Heart left ventricle (tissue), 16 donors: ENCODE measurements around the gene RDH14. TPM values are rescaled to one million over a fixed set of nuclear protein-coding genes. Genes with fewer than 3 reads are reported as not detected.

Source experiments
- ATAC-seq, 4 donors: fragments of 200-7000 bp; cut with Tn5 transposase; one replicate each; pipeline ENCODE4 v1.9.1; 2020 to 2022; ENCODE audit warnings: moderate library complexity in 4 of 4, mild to moderate bottlenecking in 3 of 4, moderate number of reproducible peaks in 1 of 4
- DNase-seq, 5 donors: peaks; one replicate each; pipeline ENCODE4 v3.0.0-alpha.2; 2020
- H3K27ac ChIP-seq, 12 donors: fragments of 200-600 bp; sonication (generic) in 4 of 12; one replicate each; pipeline versions ENCODE4 v1.5.0 to v1.8.0; 2016 to 2022; ENCODE audit warnings: mild to moderate bottlenecking in 2 of 12
- H3K27me3 ChIP-seq, 9 donors: fragments of 200-600 bp; sonication (generic) in 2 of 9; one replicate each; pipeline versions ENCODE4 v1.5.1 to v1.8.0; 2016 to 2022; ENCODE audit warnings: mild to moderate bottlenecking in 3 of 9
- H3K36me3 ChIP-seq, 9 donors: fragments of 200-600 bp; sonication (generic) in 2 of 9; one replicate each; pipeline versions ENCODE4 v1.5.0 to v1.8.0; 2018 to 2022; ENCODE audit warnings: mild to moderate bottlenecking in 2 of 9
- H3K4me1 ChIP-seq, 12 donors: fragments of 200-600 bp; sonication (generic) in 4 of 12; one replicate each; pipeline versions ENCODE4 v1.5.0 to v1.8.0; 2016 to 2022; ENCODE audit warnings: mild to moderate bottlenecking in 3 of 12
- H3K4me3 ChIP-seq, 12 donors: fragments of 200-600 bp; sonication (generic) in 4 of 12; one replicate each; pipeline versions ENCODE4 v1.5.0 to v1.8.0; 2017 to 2022; ENCODE audit warnings: mild to moderate bottlenecking in 9 of 12, moderate library complexity in 4 of 12
- H3K9me3 ChIP-seq, 12 donors: fragments of 200-600 bp; sonication (generic) in 4 of 12; one replicate each; pipeline versions ENCODE4 v1.5.0 to v1.8.0; 2016 to 2022; ENCODE audit warnings: mild to moderate bottlenecking in 1 of 12
- POLR2A ChIP-seq, 2 donors: fragments of 450-650 bp; IDR thresholded peaks; one replicate each; pipeline ENCODE4 v1.6.1; 2017; ENCODE audit warnings: antibody characterized with exemption in 2 of 2, mild to moderate bottlenecking in 2 of 2, moderate library complexity in 2 of 2
- WGBS, 4 donors: extraction: QIAGEN DNeasy Blood & Tissue Kit in 2 of 4; methylation state at CpG; one replicate each; pipeline versions ENCODE4 v1.1.5 to v1.1.7; 2013 to 2018; 5-methylcytosine and 5-hydroxymethylcytosine counted together
- intact Hi-C, 10 donors: fragments of 100-400 bp; cut with DNase I; formaldehyde crosslinking; loops; one replicate each; pipeline versions ENCODE4 v1.11.1 to v1.14.2; 2022
- polyA plus RNA-seq, 2 donors: library from polyadenylated mRNA; stranded (reverse); fragments of 200-250 nt; gene quantifications; one replicate each; pipeline ENCODE4 v1.2.3, GENCODE V29; 2013
- total RNA-seq, 9 donors: library from RNA; depleted of rRNA in 2 of 9; stranded (reverse); fragments of >200 nt in 2 of 9; fragmentation: NEBNext Ultra II Directional in 3 of 9; extraction: Animal tissue kit (Norgen Biotek cat#: 25700) in 3 of 9; gene quantifications; one replicate each; pipeline versions ENCODE4 v1.1.0 to v1.2.4, GENCODE V29; 2016 to 2023
- TF ChIP-seq, protein P1 (sequence below), 12 donors: fragments of 200-600 bp; sonication (generic) in 4 of 12; IDR thresholded peaks; one replicate each; pipeline versions ENCODE4 v1.5.0 to v1.8.0; 2018 to 2022; ENCODE audit warnings: antibody characterized with exemption in 12 of 12, mild to moderate bottlenecking in 5 of 12
- donor health status: ischemic (EF 13 %, LVEDD 7.1; RV severe dilation, severe dysfunction).
- donor health status: healthy with polysubstance abuse.
- donor health status: DM: no; HTN: yes; CAD: no.
- donor health status: DM: no; HTN: no; CAD: no.
- donor health status: ischemic (EF 25% LVEDD 6.9; RV normal size, moderate dysfunction).
- donor health status: ischemic (EF 25% LVEDD 5.7; RV mildly dilated, moderate dysfunction).
- donor health status: healthy.
- donor health status: DM: yes; HTN: yes; CAD: no.
- donor health status: ischemic (EF 35%, LVEDD 5.7; RV mildly dilated, moderate dysfunction).
- donor health status: nonischemic (EF 11% LVEDD 7.7; RV severe dilation, severe dysfunction).
- donor health status: DM: yes; HTN: yes; CAD: no.
- donor health status: PGD.
- donor health status: ischemic (EF 29% LVEDD 5.4; RV normal size, mild dysfunction).
- donor health status: nonischemic (EF 23%, LVEDD 6.1; RV moderate dilation, normal function).

RDH14 gene
- total and polyA plus RNA-seq, 11 donors = 33.9 to 70.7 (median 44.7) TPM

DNA sequence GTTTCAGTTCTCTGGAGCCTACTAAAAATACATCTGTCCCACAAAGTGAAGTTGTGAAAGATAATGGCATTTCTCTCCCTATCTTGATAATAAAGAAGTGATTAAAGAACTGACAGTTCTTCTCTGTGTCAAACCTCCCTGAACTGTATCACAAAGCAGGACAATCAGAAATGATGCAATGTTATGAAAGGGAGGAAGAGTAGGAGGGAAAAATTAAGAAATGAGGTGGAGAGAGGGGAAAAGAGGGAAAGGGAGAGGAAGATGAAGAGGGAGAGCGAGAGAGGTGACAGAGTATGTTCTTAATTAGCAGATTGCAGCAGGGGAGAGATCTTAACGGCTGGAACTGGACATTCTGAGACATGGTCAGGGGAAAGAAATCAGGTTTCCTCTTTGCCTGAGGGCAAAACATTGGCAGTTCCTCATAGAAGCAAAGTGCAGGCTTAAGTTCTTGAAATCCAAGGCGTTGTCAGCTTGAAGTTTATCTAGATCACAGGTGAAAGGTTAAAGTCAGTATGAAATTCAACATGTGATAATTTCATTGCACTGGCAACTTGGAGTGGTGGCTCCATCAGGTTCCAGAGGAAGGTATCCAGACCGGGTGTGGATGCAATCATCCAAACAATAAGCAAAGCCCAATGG lies 54.6 kb downstream of the RDH14 start:
- intact Hi-C loops = no loop called here
- no peaks in the 10 kb centered on the region for H3K4me1 ChIP-seq
- no peak for TF ChIP-seq POLR2A (IDR thresholded peaks at IDR 0.05)
- TF ChIP-seq, protein P1, sequence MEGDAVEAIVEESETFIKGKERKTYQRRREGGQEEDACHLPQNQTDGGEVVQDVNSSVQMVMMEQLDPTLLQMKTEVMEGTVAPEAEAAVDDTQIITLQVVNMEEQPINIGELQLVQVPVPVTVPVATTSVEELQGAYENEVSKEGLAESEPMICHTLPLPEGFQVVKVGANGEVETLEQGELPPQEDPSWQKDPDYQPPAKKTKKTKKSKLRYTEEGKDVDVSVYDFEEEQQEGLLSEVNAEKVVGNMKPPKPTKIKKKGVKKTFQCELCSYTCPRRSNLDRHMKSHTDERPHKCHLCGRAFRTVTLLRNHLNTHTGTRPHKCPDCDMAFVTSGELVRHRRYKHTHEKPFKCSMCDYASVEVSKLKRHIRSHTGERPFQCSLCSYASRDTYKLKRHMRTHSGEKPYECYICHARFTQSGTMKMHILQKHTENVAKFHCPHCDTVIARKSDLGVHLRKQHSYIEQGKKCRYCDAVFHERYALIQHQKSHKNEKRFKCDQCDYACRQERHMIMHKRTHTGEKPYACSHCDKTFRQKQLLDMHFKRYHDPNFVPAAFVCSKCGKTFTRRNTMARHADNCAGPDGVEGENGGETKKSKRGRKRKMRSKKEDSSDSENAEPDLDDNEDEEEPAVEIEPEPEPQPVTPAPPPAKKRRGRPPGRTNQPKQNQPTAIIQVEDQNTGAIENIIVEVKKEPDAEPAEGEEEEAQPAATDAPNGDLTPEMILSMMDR (IDR thresholded peaks at IDR 0.05) = no peak
- WGBS, 4 donors = 66 to 72% (median 70%) methylated on average over 4 of the region's 4 CpGs
- H3K27ac ChIP-seq = no peak overlapping the region
- no peaks in the 10 kb centered on the region for H3K9me3 ChIP-seq
- H3K27me3 ChIP-seq = no peaks in the 10 kb centered on the region
- no peaks in the 10 kb centered on the region for H3K36me3 ChIP-seq
- ATAC-seq (no peak), DNase-seq (no peak)
- no peak overlapping the region for H3K4me3 ChIP-seq

Other genes starting within 250 kb of the RDH14 start
- gene NT5C1B, start 28.9 kb upstream of the RDH14 start, total RNA-seq = not detected
- not detected for gene NT5C1B, start 28.9 kb upstream of the RDH14 start, polyA plus RNA-seq